Measurements from ENCODE around the gene FXYD1.
"Not testable (repeated sequence)": the region's sequence is repeated elsewhere in the genome, so short reads cannot be mapped to it uniquely, and the experiment has no call there.

FXYD1 gene

DNA sequence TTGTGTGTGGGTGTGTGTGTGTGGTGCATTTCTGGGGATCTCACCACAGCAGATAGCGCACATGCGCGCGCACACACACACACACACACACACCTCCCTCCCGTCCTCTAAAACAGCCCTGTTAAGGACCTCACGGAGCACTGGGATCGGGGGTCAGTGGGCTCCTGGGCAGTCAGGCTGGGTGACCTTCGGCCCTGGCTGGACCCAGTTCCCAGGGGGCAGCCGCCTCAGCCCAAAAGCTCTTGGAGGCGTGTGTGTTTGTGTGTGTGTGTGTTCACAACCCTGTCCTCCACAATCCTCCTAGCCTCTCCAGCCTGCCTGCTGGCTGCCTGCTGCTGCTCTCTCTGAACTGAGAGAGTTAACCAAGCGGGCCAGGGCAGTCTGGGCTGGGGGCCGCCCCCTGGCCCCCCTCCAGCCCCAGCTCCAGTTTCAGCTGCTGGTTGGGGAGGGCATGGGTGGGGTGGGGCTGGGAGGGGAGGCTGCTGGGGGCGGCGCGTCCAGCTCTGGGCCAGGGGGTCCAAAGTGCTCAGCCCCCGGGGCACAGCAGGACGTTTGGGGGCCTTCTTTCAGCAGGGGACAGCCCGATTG is at the start of gene FXYD1:
Gene FXYD1, plus strand, starts transcription at position 520 of the 588 bp plus-strand sequence. CDS start 1,256 bp downstream, outside the sequence.
- DNase-seq = no peak

DNA sequence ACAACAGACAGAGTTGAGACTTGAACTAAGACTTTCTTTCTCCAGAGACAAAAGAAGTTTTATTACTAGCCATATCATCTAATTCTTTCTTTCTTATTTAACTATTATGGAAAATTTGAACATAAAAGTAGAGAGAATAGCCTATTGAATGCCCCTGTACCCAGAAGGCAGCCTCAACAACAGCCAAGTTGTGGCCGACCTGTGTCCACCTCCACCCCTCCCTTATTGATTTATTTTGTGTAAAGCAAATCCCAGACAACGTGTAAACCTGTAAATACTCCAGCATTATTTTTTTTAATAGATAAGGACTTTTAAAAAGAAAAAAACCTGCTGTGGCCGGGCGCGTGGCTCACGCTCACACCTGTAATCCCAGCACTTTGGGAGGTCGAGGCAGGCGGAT is 49.1 kb upstream of the FXYD1 start:
- DNase-seq = no peak

DNA sequence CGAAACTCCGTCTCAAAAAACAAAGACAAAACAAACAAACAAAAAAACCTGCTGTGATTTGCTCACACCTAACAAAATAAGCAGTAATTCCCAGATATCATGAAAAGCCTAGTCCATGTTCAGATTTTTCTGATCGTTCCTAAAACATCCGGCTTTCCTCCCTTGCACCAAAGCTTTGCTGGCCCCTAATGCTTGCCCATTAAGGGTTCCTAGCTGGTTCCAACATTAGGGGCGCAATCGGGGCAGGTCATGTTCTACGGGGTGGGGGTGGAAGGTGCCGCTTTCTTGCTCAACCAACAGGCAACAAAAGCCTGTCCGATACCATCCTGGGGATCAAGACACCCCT is 48.5 kb upstream of the FXYD1 start:
- no peak for DNase-seq

DNA sequence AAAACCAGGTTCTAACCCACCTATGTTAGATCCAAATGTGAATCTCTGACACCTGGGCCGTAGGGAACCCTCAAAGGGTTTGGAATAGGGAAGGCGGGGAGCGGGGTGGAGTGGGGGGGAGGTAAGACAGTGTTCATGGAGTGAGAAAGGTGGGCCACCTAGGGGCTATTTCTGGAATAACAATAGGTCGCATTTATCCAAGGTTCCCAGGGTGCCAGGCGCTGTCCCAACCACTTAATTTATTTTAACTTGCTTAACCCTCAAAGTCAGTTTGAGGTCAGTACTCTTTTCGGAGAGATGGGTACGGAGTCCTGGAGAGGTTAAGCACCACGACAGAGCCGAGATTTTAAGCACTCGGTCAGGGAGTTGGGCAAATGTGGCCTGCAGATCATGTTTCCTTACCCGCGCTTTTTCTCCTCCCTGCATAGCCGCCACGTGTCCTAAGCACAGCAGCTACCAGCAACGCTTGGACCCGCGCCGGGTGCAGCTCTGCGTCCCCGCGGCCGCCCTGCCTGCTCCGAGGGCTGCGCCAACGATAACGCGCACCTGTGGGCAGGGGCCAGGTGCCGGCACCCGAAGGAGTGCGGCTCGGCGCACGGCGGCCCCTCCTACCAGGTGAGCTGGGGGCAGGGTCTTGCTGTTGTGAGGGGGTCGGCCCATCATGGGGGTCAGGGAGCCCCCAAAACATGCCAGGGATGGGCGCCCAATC is 48.0 kb upstream of the FXYD1 start:
- peak; percentile 84 for DNase-seq

DNA sequence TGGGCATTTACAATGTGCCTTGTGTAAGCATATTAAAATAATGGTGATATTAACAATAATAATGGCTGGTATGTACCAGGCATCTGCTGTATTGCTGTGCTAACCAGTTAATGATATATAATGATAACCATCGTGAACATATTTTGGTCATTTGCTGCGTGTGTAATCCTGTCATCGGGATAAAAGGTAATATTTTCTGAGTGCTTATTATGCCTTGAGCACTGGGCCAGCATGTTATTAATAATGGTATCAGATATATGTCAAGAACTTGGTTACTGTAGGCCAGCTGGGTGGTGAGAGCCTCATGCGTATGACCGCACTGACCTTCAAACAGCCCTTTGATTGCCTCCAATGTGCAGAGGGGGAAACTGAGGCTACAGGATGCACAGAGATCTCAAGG is 45.2 kb upstream of the FXYD1 start:
- no peak for DNase-seq

DNA sequence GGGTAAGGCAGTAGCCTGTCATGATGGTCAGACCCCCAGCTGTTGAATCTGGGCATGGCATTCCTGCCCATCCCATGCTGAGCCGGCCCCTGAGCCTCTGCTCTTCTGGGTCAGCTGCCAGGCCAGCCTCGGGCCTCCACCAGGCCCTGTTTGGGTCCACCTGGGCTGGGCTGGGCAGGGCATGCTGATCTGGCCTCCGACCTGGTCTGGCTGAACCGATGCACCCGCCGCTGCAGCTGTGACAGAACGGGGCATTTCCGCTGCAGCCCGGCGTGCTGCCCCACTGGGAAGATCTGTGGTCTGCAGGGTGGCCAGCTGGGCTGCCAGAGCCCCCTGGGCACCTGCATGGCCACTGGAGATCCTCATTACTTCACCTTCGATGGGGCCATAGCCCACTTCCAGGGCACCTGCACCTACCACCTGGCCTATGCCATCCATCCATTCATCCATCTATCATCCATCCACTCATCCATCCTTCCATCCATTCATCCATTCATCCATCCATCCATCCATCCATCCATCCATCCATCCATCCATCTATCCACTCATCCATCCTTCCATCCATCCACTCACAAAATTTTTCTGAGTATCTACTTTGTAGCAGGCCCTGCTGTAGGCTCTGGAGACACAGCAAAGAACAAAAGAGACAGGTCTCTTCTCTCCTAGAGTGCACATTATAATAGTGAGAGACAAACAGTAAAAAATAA is 44.5 kb upstream of the FXYD1 start:
- no peak for DNase-seq

DNA sequence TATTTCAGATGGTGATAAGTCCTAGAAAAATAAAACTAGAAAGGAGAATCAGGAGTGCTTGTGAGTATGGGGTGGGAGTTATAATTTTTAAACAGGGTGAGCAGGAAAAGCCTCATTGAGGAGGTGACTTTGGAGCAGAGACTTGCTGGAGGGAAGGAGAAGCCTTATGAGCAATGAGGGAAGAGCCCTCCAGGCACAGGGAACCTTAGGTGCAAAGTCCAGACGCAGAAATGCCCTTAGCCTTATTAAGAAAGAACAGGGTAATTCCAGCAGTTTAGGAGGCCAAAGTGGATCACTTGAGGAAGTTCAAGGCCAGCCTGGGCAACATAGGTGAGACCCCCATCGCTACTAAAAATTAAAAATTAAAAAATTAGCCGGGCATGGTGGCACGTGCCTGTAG is 44.0 kb upstream of the FXYD1 start:
- no peak for DNase-seq

DNA sequence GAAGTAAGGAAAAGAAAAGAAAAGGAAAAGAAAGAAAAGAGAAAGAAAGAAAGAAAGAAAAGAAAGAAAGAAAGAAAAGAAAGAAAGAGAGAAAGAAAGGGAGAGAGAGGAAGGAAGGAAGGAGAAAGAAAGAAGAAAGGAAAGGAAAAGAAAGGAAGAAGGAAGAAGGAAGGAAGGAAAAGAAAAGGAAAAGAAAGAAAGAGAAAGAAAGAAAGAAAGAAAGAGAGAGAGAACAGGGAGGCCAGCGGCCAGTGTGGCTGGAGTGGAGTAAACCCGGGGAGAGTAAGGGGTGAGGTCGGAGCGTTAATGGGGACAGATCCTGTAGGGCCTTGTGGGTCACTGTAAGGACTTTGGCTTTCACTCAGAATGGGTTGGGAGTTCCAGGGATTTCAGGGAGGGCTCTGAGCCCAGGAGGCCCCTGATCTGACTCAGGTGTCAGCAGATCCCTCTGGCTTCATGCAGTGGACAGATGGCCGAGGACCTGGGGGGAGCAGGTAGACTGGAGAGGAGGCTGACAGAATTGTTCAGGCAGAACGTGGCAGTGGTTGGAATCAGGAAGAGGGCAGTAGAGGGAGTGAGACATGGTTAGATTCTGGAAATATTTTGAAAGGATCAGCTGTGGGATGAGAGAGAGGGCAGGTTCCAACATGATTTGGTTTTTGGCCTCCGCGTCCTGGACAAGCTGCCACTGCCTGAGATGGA is 42.8 kb upstream of the FXYD1 start:
- peak; percentile 50 for DNase-seq

DNA sequence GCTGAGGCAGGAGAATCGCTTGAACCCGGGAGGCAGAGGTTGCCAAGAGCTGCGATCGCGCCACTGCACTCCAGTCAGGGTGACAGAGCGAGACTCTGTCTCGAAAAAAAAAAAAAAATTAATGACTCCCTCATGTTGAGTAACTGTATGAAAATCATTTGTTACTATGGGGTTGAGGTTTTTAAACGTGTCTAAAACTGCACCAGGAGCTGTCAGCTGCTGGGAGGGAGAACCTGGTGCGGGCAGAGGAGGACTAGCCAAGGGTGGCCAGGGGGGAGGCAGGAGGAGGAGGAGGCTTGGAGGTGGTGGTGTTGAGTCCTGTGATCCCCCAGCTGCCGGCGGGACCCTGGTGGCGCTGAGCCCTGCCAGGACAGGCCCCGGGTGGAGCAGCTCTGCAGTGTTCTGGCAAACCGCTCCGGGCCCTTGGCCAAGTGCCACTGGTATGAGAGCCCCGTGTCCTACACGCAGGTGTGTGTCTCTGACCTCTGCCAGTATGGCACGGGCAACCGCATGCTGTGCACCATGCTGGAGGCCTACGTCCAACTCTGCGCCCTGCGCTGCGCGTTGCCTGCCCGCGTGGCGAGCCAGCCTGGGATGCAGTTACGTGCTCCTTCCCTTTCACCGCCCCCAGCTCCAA is 40.1 kb upstream of the FXYD1 start:
- no peak for DNase-seq

DNA sequence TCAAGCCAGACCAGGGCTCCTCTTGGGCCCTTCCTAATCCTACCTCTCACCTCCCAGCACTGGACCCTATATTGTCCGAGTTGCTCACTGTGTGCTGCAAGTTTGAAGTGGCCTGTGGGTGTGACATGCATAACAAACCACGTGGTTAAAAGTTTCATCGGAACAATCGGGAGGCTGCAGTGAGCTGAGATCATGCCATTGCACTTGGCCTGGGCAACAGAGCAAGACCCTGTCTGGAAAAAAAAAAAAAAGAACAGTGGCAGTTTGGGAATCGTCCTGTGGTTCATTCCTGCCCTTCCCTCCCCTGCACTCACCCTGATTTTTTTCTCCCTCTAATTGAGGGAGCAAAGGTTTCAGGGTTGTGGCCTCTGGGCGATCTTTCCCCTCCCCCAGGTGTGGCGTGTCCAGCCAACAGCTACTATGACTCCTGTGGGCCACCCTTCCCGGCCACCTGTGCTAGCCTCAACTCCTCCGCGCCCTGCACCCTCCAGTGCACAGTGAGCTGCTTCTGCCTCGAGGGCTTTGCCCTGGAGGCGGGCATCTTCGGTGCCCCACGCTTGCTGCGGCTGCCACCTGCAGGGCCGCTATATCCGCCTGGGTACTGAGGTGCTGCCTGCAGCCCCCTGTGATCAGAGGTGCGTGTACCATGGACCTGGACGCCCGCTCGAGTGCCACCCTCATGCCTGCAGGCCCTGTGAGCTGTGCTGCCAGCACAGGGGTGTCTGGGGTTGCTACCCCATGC is 39.3 kb upstream of the FXYD1 start:
- no peak for DNase-seq

DNA sequence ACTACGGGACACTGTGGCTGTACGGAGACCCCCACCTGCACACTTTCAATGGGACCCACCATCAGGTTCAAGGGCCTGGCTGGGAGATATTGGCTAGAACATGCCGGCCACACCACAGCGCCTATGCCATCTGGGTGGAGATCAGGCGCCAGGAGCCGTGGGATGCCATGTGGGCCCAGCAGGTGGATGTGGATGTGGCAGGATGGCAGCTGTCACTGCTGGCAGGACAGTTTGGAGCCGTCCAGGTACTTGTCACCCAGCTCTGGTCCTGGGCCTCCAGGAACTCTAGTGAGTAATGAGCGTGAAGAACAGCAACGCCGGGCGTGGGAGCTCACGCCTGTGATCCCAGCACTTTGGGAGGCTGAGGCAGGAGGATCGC is 38.7 kb upstream of the FXYD1 start:
- DNase-seq = no peak

DNA sequence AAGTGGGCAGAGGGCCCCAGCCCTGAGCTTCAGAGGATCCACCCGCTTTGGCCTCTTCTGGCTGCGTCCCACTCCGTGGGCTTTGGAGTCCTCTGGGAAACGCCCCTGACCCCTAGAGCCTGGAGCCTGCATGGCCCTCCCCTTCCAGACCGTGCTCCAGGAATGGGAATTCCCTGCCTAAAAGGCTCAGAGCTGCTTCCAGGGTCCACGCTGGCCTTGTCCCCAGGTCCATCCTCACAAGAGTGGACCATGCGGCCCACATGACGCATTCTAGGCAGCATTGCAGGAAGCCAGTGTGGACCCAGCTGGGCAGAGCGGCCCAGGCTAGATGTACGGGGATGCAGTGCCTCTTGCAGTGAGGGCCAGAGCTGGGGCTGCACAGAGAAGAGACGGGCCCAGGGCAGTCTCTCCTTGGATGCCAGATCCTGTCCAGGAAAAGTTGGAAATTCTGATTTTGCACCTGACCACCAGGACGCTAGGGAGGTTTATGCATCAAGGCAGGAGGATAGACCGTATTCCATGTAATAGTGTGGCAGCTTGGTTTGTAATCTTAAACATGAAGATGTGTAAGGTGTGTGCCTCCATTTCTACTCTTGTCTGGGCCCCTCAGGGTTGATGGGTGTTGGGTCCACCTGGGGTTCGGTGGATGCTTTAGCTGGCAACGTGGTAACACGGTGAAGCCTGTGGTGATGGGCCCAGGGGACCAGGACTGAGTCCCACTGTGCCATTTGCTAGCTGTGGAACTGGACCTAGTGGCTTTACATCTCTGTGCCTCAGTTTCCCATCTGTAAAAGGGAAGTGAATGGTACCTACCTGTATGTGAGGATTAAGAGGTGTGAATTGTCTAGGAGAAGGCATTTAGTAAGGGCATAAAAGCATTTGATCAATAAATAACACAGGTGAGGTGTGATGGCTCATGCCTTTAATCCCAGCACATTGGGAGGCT is 37.8 kb upstream of the FXYD1 start:
- no peak for DNase-seq

DNA sequence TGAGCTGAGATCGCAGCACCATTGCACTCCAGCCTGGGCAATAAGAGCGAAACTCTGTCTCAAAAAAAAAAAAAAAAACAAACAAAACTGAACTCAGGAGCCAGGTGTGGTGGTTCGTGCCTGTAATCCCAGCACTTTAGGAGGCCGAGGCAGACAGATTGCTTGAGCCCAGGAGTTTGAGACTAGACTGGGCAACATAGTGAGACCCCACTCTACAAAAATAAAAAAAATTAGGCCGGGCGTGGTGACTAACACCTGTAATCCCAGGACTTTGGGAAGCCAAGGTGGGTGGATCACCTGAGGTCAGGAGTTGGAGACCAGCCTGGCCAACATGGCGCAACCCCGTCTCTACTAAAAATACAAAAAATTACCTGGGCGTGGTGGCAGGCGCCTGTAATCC is 36.7 kb upstream of the FXYD1 start:
- DNase-seq = not testable (repeated sequence)

DNA sequence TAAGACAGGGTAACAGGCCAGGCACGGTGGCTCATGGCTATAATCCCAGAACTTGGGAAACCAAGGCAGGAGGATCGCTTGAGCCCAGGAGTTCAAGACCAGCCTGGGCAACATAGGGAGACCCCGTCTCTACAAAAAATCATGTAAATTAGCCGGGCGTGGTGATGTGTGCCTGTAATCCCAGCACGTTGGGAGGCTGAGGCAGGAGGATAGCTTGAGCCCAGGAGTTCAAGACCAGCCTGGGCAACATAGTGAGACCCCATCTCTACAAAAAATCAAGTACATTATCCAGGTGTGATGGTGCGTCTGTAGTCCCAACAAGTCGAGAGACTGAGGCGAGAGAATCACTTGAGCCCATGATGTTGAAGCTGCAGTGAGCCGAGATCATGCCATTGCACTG is 35.0 kb upstream of the FXYD1 start:
- DNase-seq = not testable (repeated sequence)

DNA sequence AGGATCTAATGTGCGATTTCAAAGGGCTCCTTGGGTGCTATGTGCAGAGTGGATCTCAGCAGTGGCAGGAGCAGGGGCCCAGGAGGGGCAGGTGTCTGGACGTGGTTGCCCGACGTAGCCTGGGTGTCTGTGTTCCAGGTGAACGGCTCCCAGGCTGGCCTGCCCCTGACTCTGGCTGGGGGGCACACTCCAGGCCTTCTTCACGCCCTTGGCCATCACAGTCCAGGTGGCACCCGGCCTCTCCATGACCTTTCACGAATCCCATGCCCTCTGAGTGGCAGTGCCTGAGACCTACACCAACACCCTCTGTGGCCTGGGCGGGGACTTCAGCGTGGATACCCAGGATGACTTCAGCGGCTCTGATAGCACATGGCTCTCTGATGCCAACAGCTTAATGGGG is 34.3 kb upstream of the FXYD1 start:
- DNase-seq = no peak

DNA sequence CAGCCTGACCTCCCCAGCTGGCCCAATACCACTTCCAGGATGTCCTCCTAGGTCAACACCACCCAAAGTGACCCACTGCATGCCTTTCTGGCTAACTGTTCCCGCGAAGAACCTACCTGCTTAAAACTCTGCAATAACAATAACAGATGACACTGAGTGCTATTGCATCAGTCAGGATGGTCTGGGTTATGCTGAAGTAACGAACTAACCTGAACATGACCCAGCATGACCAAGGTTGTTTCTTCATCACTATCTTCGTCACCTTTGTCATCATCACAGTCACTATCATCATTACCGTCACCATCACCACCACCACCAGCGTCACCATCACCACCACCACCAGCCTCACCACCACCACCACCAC is 33.6 kb upstream of the FXYD1 start:
- no peak for DNase-seq

DNA sequence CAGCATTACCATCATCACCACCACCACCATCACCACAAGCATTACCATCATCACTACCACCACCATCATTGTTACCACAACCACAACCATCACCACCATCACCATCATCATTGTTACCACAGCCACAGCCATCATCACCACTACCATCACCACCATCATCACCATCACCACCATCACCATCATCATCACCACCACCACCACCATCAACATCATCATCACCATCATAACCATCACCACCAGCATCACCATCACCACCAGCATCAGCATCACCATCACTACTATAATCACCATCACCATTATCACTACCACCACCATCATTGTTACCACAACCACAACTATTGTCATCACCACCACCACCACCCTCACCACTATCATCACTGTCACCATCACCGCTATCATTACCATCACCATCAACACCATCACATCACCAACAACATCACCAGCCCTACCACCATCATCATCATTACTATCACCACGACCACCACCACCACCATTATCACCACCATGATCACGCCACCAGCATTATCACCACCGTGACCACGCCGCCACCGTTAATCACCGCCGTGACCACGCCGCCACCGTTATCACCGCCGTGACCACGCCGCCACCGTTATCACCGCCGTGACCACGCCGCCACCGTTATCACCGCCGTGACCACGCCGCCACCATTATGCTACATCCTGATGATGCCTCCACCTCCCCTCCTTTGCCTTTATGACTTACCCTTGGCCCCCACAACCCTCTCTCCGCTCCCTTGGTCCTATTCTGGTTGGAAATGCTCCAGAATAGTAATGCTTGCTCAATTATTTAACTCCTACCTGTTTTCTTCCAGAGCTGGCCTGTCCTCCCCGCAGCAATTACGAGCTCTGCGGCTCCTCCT is 33.0 kb upstream of the FXYD1 start:
- no peak for DNase-seq

DNA sequence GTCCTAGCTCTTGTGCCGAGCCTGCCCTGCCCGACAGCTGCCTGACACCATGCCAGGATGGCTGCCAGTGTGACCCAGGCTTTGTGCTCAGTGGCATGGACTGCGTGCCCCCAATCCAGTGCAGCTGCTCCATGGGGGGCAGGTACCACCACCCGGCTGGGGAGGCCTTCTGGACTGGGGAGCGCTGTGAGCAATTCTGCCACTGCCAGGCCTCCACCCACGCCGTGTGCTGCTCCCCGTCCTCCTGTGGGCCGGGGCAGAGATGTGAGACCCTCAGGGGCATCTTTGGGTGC is 32.4 kb upstream of the FXYD1 start:
- no peak for DNase-seq

DNA sequence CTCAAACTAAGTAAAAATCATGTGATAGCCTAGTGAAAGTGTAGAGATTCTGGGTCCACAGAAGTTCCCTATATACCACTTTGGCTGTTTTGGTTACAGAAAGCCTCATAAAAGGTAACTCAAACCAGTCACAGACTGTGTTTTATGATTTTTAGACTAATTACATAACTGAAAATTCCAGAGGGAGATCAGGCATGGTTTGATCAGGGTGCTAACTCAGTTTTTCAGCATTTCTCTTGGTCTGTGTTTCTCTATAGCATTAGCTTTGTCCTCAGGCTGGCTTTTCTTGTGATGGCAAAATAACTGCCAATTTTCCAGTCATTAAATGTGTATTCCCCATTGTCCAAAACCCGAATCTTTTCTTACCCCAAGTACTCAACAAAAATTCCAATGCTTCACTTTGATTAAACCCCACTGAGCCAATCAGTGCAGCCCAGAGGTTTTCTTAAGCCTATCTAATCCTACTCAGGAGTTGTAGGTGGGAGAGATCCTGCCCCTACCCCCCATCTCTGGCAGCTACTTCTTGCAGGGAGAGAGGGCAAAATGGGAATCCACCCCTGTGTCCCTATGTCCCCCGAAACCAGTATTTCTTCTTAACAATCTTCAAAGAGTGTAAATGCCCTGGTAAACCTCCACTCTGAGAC is 31.6 kb upstream of the FXYD1 start:
- no peak for DNase-seq

DNA sequence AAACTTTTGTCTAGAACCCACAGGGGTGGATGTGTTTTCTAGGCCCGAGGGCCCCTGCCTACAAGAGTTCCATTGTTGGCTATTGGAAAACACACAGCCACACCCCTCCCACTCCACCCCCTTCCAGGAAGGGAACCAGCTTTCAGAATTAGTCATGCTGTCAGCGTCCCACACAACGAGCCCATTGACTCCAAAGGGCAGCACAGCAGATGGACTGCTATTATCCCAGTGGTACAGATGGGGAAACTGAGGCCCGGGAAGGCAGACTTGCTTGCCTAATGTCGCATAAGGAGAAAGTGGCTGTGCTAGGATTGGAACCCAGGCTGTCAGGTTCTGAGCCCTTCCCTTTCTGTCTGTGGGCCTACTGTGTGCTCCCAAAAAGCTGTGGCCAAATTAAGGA is 31.1 kb upstream of the FXYD1 start:
- DNase-seq = no peak
